Ramos (cell line): Measurements from ENCODE around the gene GNG4.

ENCODE experiments used
- in situ Hi-C: fragments of 300-500 bp; cut with MboI; formaldehyde crosslinking; loops from one replicate; pipeline ENCODE4 v1.14.3; 2022; ENCODE audit warnings: low sequenced_read_pairs; ENCODE audit not compliant: unreplicated experiment

The GNG4 gene

GRCh38 chr1:235502601-235503402 is 146.8 kb downstream of the GNG4 start:
- in situ Hi-C loops, result loop anchor here (25.0 kb wide), 1 partner anchor 459 kb away; no protein-coding TSS in a partner anchor

- in situ Hi-C loops, result loop anchor here (25.0 kb wide), 1 partner anchor 461 kb away; no protein-coding TSS in a partner anchor
Observed at GRCh38 chr1:235500971-235501540, 148.5 kb downstream of the GNG4 start.
